Fibroblast of lung (primary cell): ENCODE data around the gene PABPN1. TPM values are rescaled to one million over a fixed set of nuclear protein-coding genes. Genes with fewer than 3 reads are reported as not detected.

Source experiments
- DNase-seq, 2 donors: peaks; one replicate each; pipeline versions ENCODE4 v3.0.0 to v3.0.0-alpha.2; 2010; ENCODE audit warnings: low read depth in 2 of 2
- H2AFZ ChIP-seq: 2 replicates; pipeline ENCODE4 v1.5.1; 2012; ENCODE audit warnings: low read length, control low read depth, inconsistent platforms
- H3K27ac ChIP-seq: 2 replicates; pipeline ENCODE4 v1.5.1; 2011; ENCODE audit warnings: low read length, control low read depth; ENCODE audit not compliant: insufficient read depth
- H3K27me3 ChIP-seq: 2 replicates; pipeline ENCODE4 v1.5.1; 2011; ENCODE audit warnings: mild to moderate bottlenecking, low read length; ENCODE audit not compliant: control insufficient read depth, insufficient read depth
- H3K36me3 ChIP-seq: 2 replicates; pipeline ENCODE4 v1.5.1; 2011; ENCODE audit warnings: low read length; ENCODE audit not compliant: control insufficient read depth, insufficient read depth
- H3K4me1 ChIP-seq: 2 replicates; pipeline ENCODE4 v1.5.1; 2011; ENCODE audit warnings: low read length; ENCODE audit not compliant: control insufficient read depth, insufficient read depth; ENCODE audit errors: extremely low read depth
- H3K4me2 ChIP-seq: 2 replicates; pipeline ENCODE4 v1.5.1; 2011; ENCODE audit warnings: low read length, control low read depth; ENCODE audit not compliant: insufficient read depth; ENCODE audit errors: extremely low read depth
- H3K4me3 ChIP-seq, 4 experiments: fragments of 200-600 bp in 1 of 4; sonication (generic) in 1 of 4; replicated peaks in 1 of 4; 2 replicates each; pipeline ENCODE4 v1.5.1; 2011 to 2016; ENCODE audit warnings: low read length in 4 of 4, low read depth in 3 of 4, mild to moderate bottlenecking in 3 of 4, control low read depth in 2 of 4, inconsistent platforms in 1 of 4, mixed read lengths in 1 of 4; ENCODE audit not compliant: insufficient read depth in 1 of 4; ENCODE audit errors: control extremely low read depth in 1 of 4
- H3K79me2 ChIP-seq: 2 replicates; pipeline ENCODE4 v1.5.1; 2012; ENCODE audit warnings: mild to moderate bottlenecking, low read length, inconsistent platforms; ENCODE audit not compliant: control insufficient read depth, insufficient read depth
- H3K9ac ChIP-seq: 2 replicates; pipeline ENCODE4 v1.5.1; 2011; ENCODE audit warnings: mild to moderate bottlenecking, low read length, control low read depth; ENCODE audit not compliant: insufficient read depth
- H3K9me3 ChIP-seq: 2 replicates; pipeline ENCODE4 v1.5.1; 2012; ENCODE audit warnings: low read depth, low read length; ENCODE audit not compliant: control insufficient read depth, insufficient read depth
- H4K20me1 ChIP-seq: 2 replicates; pipeline ENCODE4 v1.5.1; 2011; ENCODE audit warnings: low read length; ENCODE audit not compliant: control insufficient read depth, insufficient read depth; ENCODE audit errors: extremely low read depth
- CTCF ChIP-seq, 2 donors: IDR thresholded peaks in 1 of 2; conservative IDR thresholded peaks in 1 of 2; 1 replicate in 1 of 2; 2 replicates in 1 of 2; pipeline ENCODE4 v1.5.1; 2011 to 2012; ENCODE audit warnings: low read length in 2 of 2, control low read depth in 1 of 2, inconsistent platforms in 1 of 2, low read depth in 1 of 2, mild to moderate bottlenecking in 1 of 2
- EZH2 ChIP-seq: IDR thresholded peaks from 2 replicates; pipeline ENCODE4 v1.5.1; 2012; ENCODE audit warnings: low read length, control low read depth, mild to moderate bottlenecking; ENCODE audit errors: missing control alignments
- polyA plus RNA-seq, 2 donors: library from polyadenylated mRNA; depleted of rRNA in 1 of 2; stranded (reverse) in 1 of 2; unstranded in 1 of 2; fragments of >200 nt; gene quantifications; 2 replicates each; pipeline ENCODE4 v1.2.1, GENCODE V29; 2011 to 2012; ENCODE audit warnings: missing spikeins in 1 of 2
- total RNA-seq: library from RNA; depleted of rRNA; stranded (reverse); fragments of >200 nt; gene quantifications from 2 replicates; pipeline ENCODE4 v1.2.1, GENCODE V29; 2014

The PABPN1 gene
- total and polyA plus RNA-seq, 2 donors (not counting 1 experiment from before 2014, with no cell fraction given), result 73.2 to 152 TPM

GRCh38 chr14:23294734-23295561 is 26.3 kb upstream of the PABPN1 start:
- H3K36me3 ChIP-seq, result peaks cover 3% of the 10 kb centered on the region
- H3K9me3 ChIP-seq, result no peaks in the 10 kb centered on the region
- no peaks in the 10 kb centered on the region for H3K27me3 ChIP-seq
- no peak overlapping the region for H3K4me2 ChIP-seq
- peaks cover under 1% of the 10 kb centered on the region for H3K79me2 ChIP-seq
- H2AFZ ChIP-seq, result no peak overlapping the region
- H3K27ac ChIP-seq, result no peak overlapping the region
- no peak overlapping the region for H3K9ac ChIP-seq
- TF ChIP-seq EZH2, result no peak
- peak; percentile 81 to 91 for TF ChIP-seq CTCF (conservative IDR thresholded peaks at IDR 0.05 in 1 of 2, IDR thresholded peaks at IDR 0.05 in 1 of 2; ENCODE audit: low read depth in 1 of 2, low read length in 2 of 2)
- DNase-seq, result peak; percentile 24 to 61
- H4K20me1 ChIP-seq, result no peaks in the 10 kb centered on the region
- H3K4me3 ChIP-seq, result no peak overlapping the region
- H3K4me1 ChIP-seq, result peaks cover 8% of the 10 kb centered on the region

GRCh38 chr14:23296012-23296777 is 25.1 kb upstream of the PABPN1 start:
- peaks cover 10% of the 10 kb centered on the region for H3K4me1 ChIP-seq
- no peak overlapping the region for H3K9ac ChIP-seq
- no peaks in the 10 kb centered on the region for H4K20me1 ChIP-seq
- H3K4me2 ChIP-seq, result no peak overlapping the region
- no peak overlapping the region for H2AFZ ChIP-seq
- H3K4me3 ChIP-seq, result no peak overlapping the region
- TF ChIP-seq CTCF (conservative IDR thresholded peaks at IDR 0.05 in 1 of 2, IDR thresholded peaks at IDR 0.05 in 1 of 2; ENCODE audit: low read depth in 1 of 2, low read length in 2 of 2) (no peak), EZH2 (no peak)
- H3K27ac ChIP-seq, result no peak overlapping the region
- H3K36me3 ChIP-seq, result peaks cover 3% of the 10 kb centered on the region
- peaks cover 2% of the 10 kb centered on the region for H3K79me2 ChIP-seq
- no peaks in the 10 kb centered on the region for H3K27me3 ChIP-seq
- no peak for DNase-seq
- no peaks in the 10 kb centered on the region for H3K9me3 ChIP-seq

GRCh38 chr14:23297096-23297495 is 24.2 kb upstream of the PABPN1 start:
- Histone ChIP-seq H3K27me3 (no peaks in the 10 kb centered on the region), H3K27ac (no peak overlapping the region), H2AFZ (no peak overlapping the region), H4K20me1 (no peaks in the 10 kb centered on the region), H3K9me3 (no peaks in the 10 kb centered on the region), H3K9ac (no peak overlapping the region), H3K4me1 (peaks cover 11% of the 10 kb centered on the region), H3K79me2 (peaks cover 2% of the 10 kb centered on the region), H3K36me3 (peaks cover 3% of the 10 kb centered on the region), H3K4me2 (no peak overlapping the region), H3K4me3 (no peak overlapping the region)
- TF ChIP-seq EZH2 (no peak), CTCF (conservative IDR thresholded peaks at IDR 0.05 in 1 of 2, IDR thresholded peaks at IDR 0.05 in 1 of 2; ENCODE audit: low read depth in 1 of 2, low read length in 2 of 2) (no peak)
- no peak for DNase-seq
